GM12801 (cell line): Measurements from ENCODE around the gene DPF1.

ENCODE experiments used
- CTCF ChIP-seq: IDR thresholded peaks from one replicate; pipeline ENCODE4 v1.5.1; 2011; ENCODE audit warnings: control low read depth; ENCODE audit not compliant: insufficient read length; ENCODE audit errors: extremely low read depth

The DPF1 gene

GRCh38 chr19:38211766-38212165, 12.3 kb downstream of the DPF1 start:
- TF ChIP-seq CTCF = no peak

- no peak for TF ChIP-seq CTCF
These were observed 12.9 kb downstream of the DPF1 start for GRCh38 chr19:38211151-38211591.

GRCh38 chr19:38210458-38210987, 13.5 kb downstream of the DPF1 start:
- no peak for TF ChIP-seq CTCF

GRCh38 chr19:38209671-38210457, 14.2 kb downstream of the DPF1 start:
- TF ChIP-seq CTCF = no peak

- TF ChIP-seq CTCF = no peak
These were observed 14.9 kb downstream of the DPF1 start for GRCh38 chr19:38209152-38209551.

GRCh38 chr19:38208571-38208970, 15.5 kb downstream of the DPF1 start:
- TF ChIP-seq CTCF = no peak

GRCh38 chr19:38207543-38207942, 16.5 kb downstream of the DPF1 start:
- no peak for TF ChIP-seq CTCF
